ENCODE measurements around the gene HLA-DRB5.

- TF ChIP-seq CTCF (IDR thresholded peaks at IDR 0.05 in 4 of 5, conservative IDR thresholded peaks at IDR 0.05 in 1 of 5): no peak
- TF ChIP-seq POLR2A (IDR thresholded peaks at IDR 0.05): no peak
Measured at GRCh38 chr6:32554116-32554965, 24.3 kb upstream of the HLA-DRB5 start.

Measured in gastrocnemius medialis (tissue), 4 donors.